Measurements from ENCODE around the gene FAM171A1. TPM values are rescaled to one million over a fixed set of nuclear protein-coding genes. Genes with fewer than 3 reads are reported as not detected.

Gene FAM171A1
- total RNA-seq, 3 donors from 2014 or later, result 2.7 to 4.2 (median 3.7) TPM

- peaks cover 15% of the 10 kb centered on the region for H3K27me3 Mint-ChIP-seq (ENCODE audit: low read depth)
- no peak overlapping the region for H3K4me3 Mint-ChIP-seq
- no peaks in the 10 kb centered on the region for H3K9me3 Mint-ChIP-seq
- peaks cover 8% of the 10 kb centered on the region for H3K4me1 Mint-ChIP-seq (ENCODE audit: low read depth)
- ATAC-seq, result no peak
- DNase-seq, result no peak
- H3K36me3 Mint-ChIP-seq (ENCODE audit: insufficient read depth), result no peaks in the 10 kb centered on the region
Observed at GRCh38 chr10:15365692-15366091, 5.4 kb downstream of the FAM171A1 start.

GRCh38 chr10:15364001-15364400 lies 7.1 kb downstream of the FAM171A1 start:
- H3K9me3 Mint-ChIP-seq, result no peaks in the 10 kb centered on the region
- H3K4me3 Mint-ChIP-seq, result no peak overlapping the region
- peaks cover 3% of the 10 kb centered on the region for H3K4me1 Mint-ChIP-seq (ENCODE audit: low read depth)

GRCh38 chr10:15363031-15363430 lies 8.1 kb downstream of the FAM171A1 start:
- Mint-ChIP-seq H3K4me1 (ENCODE audit: low read depth) (peaks cover 1% of the 10 kb centered on the region), H3K36me3 (ENCODE audit: insufficient read depth) (no peaks in the 10 kb centered on the region), H3K9me3 (no peaks in the 10 kb centered on the region), H3K4me3 (no peak overlapping the region), H3K27me3 (ENCODE audit: low read depth) (peaks cover 6% of the 10 kb centered on the region)
- no peak for DNase-seq
- ATAC-seq, result no peak

More at GRCh38 chr10:15364001-15364400, 7.1 kb downstream of the FAM171A1 start:
- ATAC-seq (no peak), DNase-seq (no peak)
- Mint-ChIP-seq H3K27me3 (ENCODE audit: low read depth) (peaks cover 11% of the 10 kb centered on the region), H3K36me3 (ENCODE audit: insufficient read depth) (no peaks in the 10 kb centered on the region)

- H3K4me3 Mint-ChIP-seq, result no peak overlapping the region
- DNase-seq (no peak), ATAC-seq (no peak)
- H3K27me3 Mint-ChIP-seq (ENCODE audit: low read depth), result peaks cover 6% of the 10 kb centered on the region
- H3K36me3 Mint-ChIP-seq (ENCODE audit: insufficient read depth), result no peaks in the 10 kb centered on the region
- H3K4me1 Mint-ChIP-seq (ENCODE audit: low read depth), result peaks cover 1% of the 10 kb centered on the region
- no peaks in the 10 kb centered on the region for H3K9me3 Mint-ChIP-seq
Observed at GRCh38 chr10:15361131-15361530, 10.0 kb downstream of the FAM171A1 start.

GRCh38 chr10:15360566-15360965 lies 10.5 kb downstream of the FAM171A1 start:
- H3K27me3 Mint-ChIP-seq (ENCODE audit: low read depth), result peaks cover 6% of the 10 kb centered on the region
- ATAC-seq, result peak in 1 of 2 donors; percentile 43
- DNase-seq, result no peak
- no peak overlapping the region for H3K4me3 Mint-ChIP-seq
- no peaks in the 10 kb centered on the region for H3K9me3 Mint-ChIP-seq
- peaks cover 1% of the 10 kb centered on the region for H3K4me1 Mint-ChIP-seq (ENCODE audit: low read depth)
- H3K36me3 Mint-ChIP-seq (ENCODE audit: insufficient read depth), result no peaks in the 10 kb centered on the region

GRCh38 chr10:15353471-15354017 lies 17.5 kb downstream of the FAM171A1 start:
- ATAC-seq (no peak), DNase-seq (no peak)

GRCh38 chr10:15352836-15353235 lies 18.3 kb downstream of the FAM171A1 start:
- H3K4me3 Mint-ChIP-seq, result no peak overlapping the region
- DNase-seq (no peak), ATAC-seq (no peak)
- H3K27me3 Mint-ChIP-seq (ENCODE audit: low read depth), result peaks cover 14% of the 10 kb centered on the region
- no peaks in the 10 kb centered on the region for H3K36me3 Mint-ChIP-seq (ENCODE audit: insufficient read depth)
- H3K9me3 Mint-ChIP-seq, result no peaks in the 10 kb centered on the region
- H3K4me1 Mint-ChIP-seq (ENCODE audit: low read depth), result no peaks in the 10 kb centered on the region

More at GRCh38 chr10:15353471-15354017, 17.5 kb downstream of the FAM171A1 start:
- H3K27me3 Mint-ChIP-seq (ENCODE audit: low read depth), result peaks cover 14% of the 10 kb centered on the region
- no peak overlapping the region for H3K4me3 Mint-ChIP-seq
- no peaks in the 10 kb centered on the region for H3K36me3 Mint-ChIP-seq (ENCODE audit: insufficient read depth)
- H3K4me1 Mint-ChIP-seq (ENCODE audit: low read depth), result no peaks in the 10 kb centered on the region
- H3K9me3 Mint-ChIP-seq, result no peaks in the 10 kb centered on the region

GRCh38 chr10:15352201-15352600 lies 18.9 kb downstream of the FAM171A1 start:
- peaks cover 14% of the 10 kb centered on the region for H3K27me3 Mint-ChIP-seq (ENCODE audit: low read depth)
- DNase-seq (no peak), ATAC-seq (no peak)
- H3K4me3 Mint-ChIP-seq, result no peak overlapping the region
- H3K4me1 Mint-ChIP-seq (ENCODE audit: low read depth), result no peaks in the 10 kb centered on the region
- no peaks in the 10 kb centered on the region for H3K9me3 Mint-ChIP-seq
- no peaks in the 10 kb centered on the region for H3K36me3 Mint-ChIP-seq (ENCODE audit: insufficient read depth)

GRCh38 chr10:15351099-15351820 lies 19.8 kb downstream of the FAM171A1 start:
- DNase-seq (no peak), ATAC-seq (no peak)
- no peaks in the 10 kb centered on the region for H3K9me3 Mint-ChIP-seq
- H3K4me3 Mint-ChIP-seq, result no peak overlapping the region
- H3K27me3 Mint-ChIP-seq (ENCODE audit: low read depth), result peaks cover 14% of the 10 kb centered on the region
- no peaks in the 10 kb centered on the region for H3K36me3 Mint-ChIP-seq (ENCODE audit: insufficient read depth)
- no peaks in the 10 kb centered on the region for H3K4me1 Mint-ChIP-seq (ENCODE audit: low read depth)

GRCh38 chr10:15349112-15349511 lies 22.0 kb downstream of the FAM171A1 start:
- Mint-ChIP-seq H3K4me1 (ENCODE audit: low read depth) (no peaks in the 10 kb centered on the region), H3K4me3 (no peak overlapping the region), H3K36me3 (ENCODE audit: insufficient read depth) (no peaks in the 10 kb centered on the region), H3K27me3 (ENCODE audit: low read depth) (peaks cover 14% of the 10 kb centered on the region), H3K9me3 (no peaks in the 10 kb centered on the region)
- DNase-seq (no peak), ATAC-seq (no peak)

GRCh38 chr10:15348579-15348978 lies 22.5 kb downstream of the FAM171A1 start:
- Mint-ChIP-seq H3K4me3 (no peak overlapping the region), H3K4me1 (ENCODE audit: low read depth) (no peaks in the 10 kb centered on the region), H3K36me3 (ENCODE audit: insufficient read depth) (no peaks in the 10 kb centered on the region), H3K27me3 (ENCODE audit: low read depth) (peaks cover 14% of the 10 kb centered on the region), H3K9me3 (no peaks in the 10 kb centered on the region)
- ATAC-seq (no peak), DNase-seq (no peak)

- H3K36me3 Mint-ChIP-seq (ENCODE audit: insufficient read depth), result no peaks in the 10 kb centered on the region
- H3K4me3 Mint-ChIP-seq, result no peak overlapping the region
- H3K9me3 Mint-ChIP-seq, result no peaks in the 10 kb centered on the region
- H3K27me3 Mint-ChIP-seq (ENCODE audit: low read depth), result peaks cover 17% of the 10 kb centered on the region
- DNase-seq (no peak), ATAC-seq (no peak)
- H3K4me1 Mint-ChIP-seq (ENCODE audit: low read depth), result no peaks in the 10 kb centered on the region
Observed at GRCh38 chr10:15347150-15347549, 23.9 kb downstream of the FAM171A1 start.

GRCh38 chr10:15346440-15347141 lies 24.5 kb downstream of the FAM171A1 start:
- Mint-ChIP-seq H3K27me3 (ENCODE audit: low read depth) (peaks cover 19% of the 10 kb centered on the region), H3K4me3 (no peak overlapping the region), H3K36me3 (ENCODE audit: insufficient read depth) (no peaks in the 10 kb centered on the region), H3K4me1 (ENCODE audit: low read depth) (no peaks in the 10 kb centered on the region), H3K9me3 (no peaks in the 10 kb centered on the region)
- DNase-seq (no peak), ATAC-seq (no peak)

- no peak for ATAC-seq
- no peak for DNase-seq
- peaks cover 12% of the 10 kb centered on the region for H3K27me3 Mint-ChIP-seq (ENCODE audit: low read depth)
- no peaks in the 10 kb centered on the region for H3K9me3 Mint-ChIP-seq
- H3K4me1 Mint-ChIP-seq (ENCODE audit: low read depth), result no peaks in the 10 kb centered on the region
- H3K4me3 Mint-ChIP-seq, result no peak overlapping the region
- H3K36me3 Mint-ChIP-seq (ENCODE audit: insufficient read depth), result no peaks in the 10 kb centered on the region
Observed at GRCh38 chr10:15345450-15345849, 25.6 kb downstream of the FAM171A1 start.

GRCh38 chr10:15344876-15345285 lies 26.2 kb downstream of the FAM171A1 start:
- no peaks in the 10 kb centered on the region for H3K4me1 Mint-ChIP-seq (ENCODE audit: low read depth)
- no peaks in the 10 kb centered on the region for H3K9me3 Mint-ChIP-seq
- H3K36me3 Mint-ChIP-seq (ENCODE audit: insufficient read depth), result no peaks in the 10 kb centered on the region
- ATAC-seq (no peak), DNase-seq (no peak)
- H3K4me3 Mint-ChIP-seq, result no peak overlapping the region
- peaks cover 12% of the 10 kb centered on the region for H3K27me3 Mint-ChIP-seq (ENCODE audit: low read depth)

All from activated T-cell treated with anti-CD3 and anti-CD28 coated beads, Interleukin-2, amount 50 U/mL, for 4 hours (primary cell).